ENCODE results near the gene TRIM74.
"Not testable (repeated sequence)": the region's sequence is repeated elsewhere in the genome, so short reads cannot be mapped to it uniquely, and the experiment has no call there.

The TRIM74 gene

GRCh38 chr7:72968980-72969516, at the start of gene TRIM74:
TRIM74 (minus strand) TSS chr7:72969466; CDS start chr7:72966157, 3,309 bp downstream.
- H3K4me3 ChIP-seq (ENCODE audit: low read length); DNase-seq (ENCODE audit: low read depth): not testable (repeated sequence)

DNA sequence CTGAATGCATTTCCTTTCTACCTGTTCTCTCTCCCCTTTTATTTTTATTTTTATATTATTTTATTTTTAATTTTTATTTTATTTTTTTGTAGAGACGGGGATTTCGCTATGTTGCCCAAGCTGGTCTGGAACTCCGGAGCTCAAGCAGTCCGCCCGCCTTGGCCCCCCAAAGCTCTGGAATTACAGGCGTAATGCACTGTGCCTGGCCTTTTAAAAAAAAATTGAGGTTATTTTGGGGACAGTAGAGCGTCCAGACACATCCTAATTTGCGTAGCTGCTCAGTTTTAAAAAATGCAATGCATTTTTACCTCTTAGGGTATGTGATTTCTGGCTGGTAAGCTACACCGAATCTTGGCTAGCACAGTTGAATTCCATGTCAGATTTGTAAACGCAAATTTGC, 37.2 kb upstream of the TRIM74 start:
- peak overlapping the region; percentile 37 for H3K4me3 ChIP-seq (ENCODE audit: low read length)
- DNase-seq (ENCODE audit: low read depth) = not testable (repeated sequence)

DNA sequence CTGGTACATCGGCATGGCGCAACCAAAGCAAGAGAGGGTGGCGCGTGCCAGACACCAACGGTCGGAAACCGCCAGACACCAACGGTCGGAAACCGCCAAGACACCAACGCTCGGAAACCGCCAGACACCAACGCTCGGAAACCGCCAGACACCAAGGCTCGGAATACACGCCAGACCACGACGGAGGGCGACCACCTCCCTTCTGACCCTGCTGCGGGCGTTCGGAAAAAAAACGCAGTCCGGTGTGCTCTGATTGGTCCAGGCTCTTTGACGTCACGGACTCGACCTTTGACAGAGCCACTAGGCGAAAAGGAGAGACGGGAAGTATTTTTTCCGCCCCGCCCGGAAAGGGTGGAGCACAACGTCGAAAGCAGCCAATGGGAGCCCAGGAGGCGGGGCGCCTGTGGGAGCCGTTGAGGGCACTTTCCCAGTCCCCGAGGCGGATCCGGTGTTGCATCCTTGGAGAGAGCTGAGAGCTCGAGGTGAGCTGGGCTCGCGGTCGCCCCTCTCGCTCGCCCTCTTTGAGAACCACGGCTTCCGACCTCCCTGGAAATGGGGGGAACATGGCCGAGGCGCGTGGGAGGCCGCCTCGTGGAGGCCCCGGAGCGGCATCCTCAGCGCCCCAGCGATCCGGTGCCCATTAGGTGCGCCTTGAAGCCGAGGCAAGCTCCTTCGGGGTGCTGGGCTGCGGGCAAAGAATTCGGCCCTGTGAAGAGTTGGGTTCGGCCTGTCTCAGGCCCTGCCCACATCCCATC, 36.6 kb upstream of the TRIM74 start:
- H3K4me3 ChIP-seq (ENCODE audit: low read length) = peak overlapping the region; percentile 57
- not testable (repeated sequence) for DNase-seq (ENCODE audit: low read depth)

DNA sequence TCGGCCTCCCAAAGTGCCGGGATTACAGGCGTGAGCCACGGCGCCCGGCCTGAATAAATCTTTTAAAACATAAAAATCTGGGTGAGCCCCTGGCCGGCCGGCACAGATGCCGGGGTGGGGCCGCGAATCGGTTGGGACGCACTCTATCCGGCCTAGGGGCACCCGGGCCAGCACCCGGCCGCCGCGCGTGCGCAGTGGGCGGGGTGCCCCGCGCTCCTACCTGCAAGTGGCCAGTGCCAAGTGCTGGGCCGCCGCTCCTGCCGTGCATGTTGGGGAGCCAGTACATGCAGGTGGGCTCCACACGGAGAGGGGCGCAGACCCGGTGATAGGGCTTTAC, 36.1 kb upstream of the TRIM74 start:
- peak overlapping the region; percentile 57 for H3K4me3 ChIP-seq (ENCODE audit: low read length)
- not testable (repeated sequence) for DNase-seq (ENCODE audit: low read depth)

GRCh38 chr7:72997887-72998468, 28.7 kb upstream of the TRIM74 start:
- not testable (repeated sequence) for H3K4me3 ChIP-seq (ENCODE audit: low read length); DNase-seq (ENCODE audit: low read depth)

GRCh38 chr7:72997447-72997846, 28.2 kb upstream of the TRIM74 start:
- H3K4me3 ChIP-seq (ENCODE audit: low read length); DNase-seq (ENCODE audit: low read depth): not testable (repeated sequence)

- DNase-seq (ENCODE audit: low read depth); H3K4me3 ChIP-seq (ENCODE audit: low read length): not testable (repeated sequence)
Observed at GRCh38 chr7:72995484-72995883, 26.2 kb upstream of the TRIM74 start.

DNA sequence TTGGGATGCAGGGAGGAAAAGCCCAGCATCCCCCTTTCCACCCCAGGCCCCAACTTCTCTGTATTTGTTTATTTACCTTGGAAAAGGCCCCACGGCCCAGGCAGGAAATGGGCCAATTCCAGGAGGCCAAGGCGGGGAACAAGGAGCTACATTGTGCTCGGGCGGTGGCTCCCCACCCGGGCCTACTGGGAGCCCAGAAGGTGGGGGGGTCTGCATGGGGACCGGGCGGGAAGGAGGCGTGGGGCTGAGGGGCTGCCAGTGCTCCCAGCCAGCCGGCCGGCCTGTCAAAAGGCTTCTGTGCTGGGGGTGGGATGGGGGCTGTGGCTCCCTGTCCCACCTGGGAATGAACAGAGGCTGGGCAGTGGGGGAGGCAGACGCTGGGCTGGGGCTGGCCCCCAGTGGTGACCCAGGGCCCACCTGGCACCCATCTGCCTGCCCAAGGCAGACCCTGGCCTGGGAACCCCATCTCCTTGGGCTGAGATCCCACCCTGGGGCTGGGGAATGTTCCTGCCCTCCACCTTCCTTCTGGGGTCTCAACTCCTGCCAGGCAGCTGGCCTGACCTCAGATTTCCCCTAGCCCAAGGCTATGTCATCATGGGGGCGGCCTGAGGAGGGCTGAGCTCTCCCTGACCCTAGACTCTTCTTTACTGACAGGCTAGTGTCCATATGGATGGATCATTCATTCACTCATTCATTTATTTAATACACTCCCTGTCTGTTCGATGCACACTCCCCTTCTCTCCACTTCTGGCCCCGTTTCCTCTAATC, 21.1 kb upstream of the TRIM74 start:
- not testable (repeated sequence) for DNase-seq (ENCODE audit: low read depth)

DNA sequence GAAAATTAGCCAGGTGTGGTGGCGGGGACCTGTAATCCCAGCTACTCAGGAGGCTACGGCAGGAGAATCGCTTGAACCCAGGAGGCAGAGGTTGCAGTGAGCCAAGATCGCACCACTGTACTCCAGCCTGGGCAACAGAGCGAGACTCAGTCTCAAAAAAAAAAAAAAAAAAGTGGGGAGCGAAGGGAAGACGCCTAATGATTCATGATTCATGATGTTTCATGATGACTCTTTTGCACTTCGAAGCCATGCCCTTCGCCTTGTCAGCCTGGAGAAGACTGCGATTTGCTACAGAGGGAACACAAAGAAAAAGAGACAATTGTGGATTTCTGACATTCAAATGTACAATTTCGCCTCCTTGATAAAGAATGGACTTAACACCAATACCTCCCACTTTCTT, 12.8 kb upstream of the TRIM74 start:
- H3K4me3 ChIP-seq (ENCODE audit: low read length); DNase-seq (ENCODE audit: low read depth): not testable (repeated sequence)

More for the DNA sequence above, 21.1 kb upstream of the TRIM74 start:
- not testable (repeated sequence) for H3K4me3 ChIP-seq (ENCODE audit: low read length)

DNA sequence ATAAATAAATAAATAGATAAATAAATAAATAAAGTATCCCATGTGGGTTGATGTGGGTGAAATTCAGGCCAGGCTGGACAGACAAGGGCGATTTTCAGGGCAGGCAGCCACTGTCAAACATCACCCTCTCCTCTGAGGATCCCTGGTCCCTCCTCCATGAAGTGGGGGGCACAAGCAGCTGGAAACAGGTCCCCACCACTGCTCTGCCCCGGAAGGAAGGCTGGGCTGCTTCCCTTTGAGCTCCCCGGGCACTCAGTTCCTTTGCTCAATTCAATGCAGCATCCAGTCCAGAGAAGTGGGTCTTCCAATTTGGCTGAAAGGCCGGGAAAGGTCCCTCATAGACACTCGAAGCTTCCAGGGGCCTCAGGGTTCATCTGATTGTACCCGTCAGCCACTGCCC, 11.1 kb upstream of the TRIM74 start:
- H3K4me3 ChIP-seq (ENCODE audit: low read length); DNase-seq (ENCODE audit: low read depth): not testable (repeated sequence)

DNA sequence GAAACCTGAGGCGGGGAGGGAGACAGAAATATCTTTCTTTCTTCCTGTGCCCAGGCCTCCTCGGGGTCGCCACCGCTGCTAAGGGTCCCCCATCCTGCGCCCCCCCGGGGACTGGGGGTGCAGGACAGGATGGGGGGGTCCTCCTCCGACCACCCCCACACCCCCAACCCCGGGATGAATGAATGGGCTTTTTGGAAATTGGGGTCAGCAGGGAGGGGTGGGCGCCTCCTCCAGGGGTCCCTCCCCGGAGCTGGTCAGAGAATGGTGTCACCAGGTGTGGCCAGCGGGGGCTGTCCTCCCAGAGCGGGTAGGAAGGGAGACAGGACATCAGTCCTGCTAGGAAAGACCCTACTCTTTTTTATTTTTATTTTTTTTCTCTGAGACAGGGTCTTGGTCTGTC, 7.2 kb upstream of the TRIM74 start:
- not testable (repeated sequence) for H3K4me3 ChIP-seq (ENCODE audit: low read length); DNase-seq (ENCODE audit: low read depth)

DNA sequence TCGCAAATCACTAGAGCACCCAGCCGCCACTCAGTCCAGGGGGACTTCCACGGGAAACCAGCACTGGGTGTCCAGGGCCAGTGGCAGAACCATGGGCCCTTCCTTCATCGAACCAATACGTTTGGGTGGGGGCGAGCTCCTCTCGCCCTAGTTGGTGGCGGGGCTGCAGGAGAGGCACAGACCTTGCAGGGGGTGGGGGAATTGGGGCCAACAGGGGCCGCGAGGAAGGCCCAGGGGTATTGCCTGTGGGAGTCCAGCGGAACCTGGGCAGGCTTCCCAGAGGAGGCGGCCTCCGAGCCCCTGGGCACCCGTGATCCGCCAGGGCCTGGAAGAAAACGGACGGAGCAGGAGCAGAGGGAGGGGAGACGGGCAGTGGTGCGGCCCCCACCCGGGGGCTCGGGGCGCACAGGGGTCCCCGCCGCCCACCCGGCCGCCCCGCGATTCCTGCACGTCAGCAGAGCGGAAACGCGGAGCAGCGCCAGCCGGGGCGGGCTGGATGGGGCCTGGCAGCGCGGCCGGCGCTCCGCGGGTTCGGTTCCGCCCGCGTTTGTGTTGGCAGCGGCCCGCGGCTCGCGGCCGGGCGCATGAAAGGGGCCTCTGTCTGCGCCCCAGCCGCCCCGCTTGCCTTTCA, 6.5 kb upstream of the TRIM74 start:
- DNase-seq (ENCODE audit: low read depth); H3K4me3 ChIP-seq (ENCODE audit: low read length): not testable (repeated sequence)

DNA sequence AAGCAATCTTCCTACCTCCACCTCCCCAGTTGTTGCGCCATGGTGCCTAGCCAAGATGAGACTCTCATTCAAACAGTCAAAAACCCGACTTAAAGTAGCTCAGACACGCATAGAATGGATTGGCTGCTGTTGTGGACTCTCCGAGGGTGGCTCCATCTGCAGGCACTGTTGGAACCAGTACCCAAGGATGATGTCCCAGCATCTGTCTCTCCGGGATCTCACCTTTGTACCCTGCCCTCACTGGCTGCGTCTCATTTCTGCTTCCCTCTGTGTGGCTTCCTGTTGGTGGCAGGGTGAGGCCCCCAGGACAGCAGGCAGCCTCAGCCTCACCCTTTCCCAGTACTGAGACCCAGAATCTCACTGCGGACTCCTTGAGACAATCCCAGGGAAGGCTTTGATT, 5.5 kb upstream of the TRIM74 start:
- H3K4me3 ChIP-seq (ENCODE audit: low read length); DNase-seq (ENCODE audit: low read depth): not testable (repeated sequence)

- not testable (repeated sequence) for H3K4me3 ChIP-seq (ENCODE audit: low read length); DNase-seq (ENCODE audit: low read depth)
Observed at GRCh38 chr7:72971505-72971904, 2.2 kb upstream of the TRIM74 start.

DNA sequence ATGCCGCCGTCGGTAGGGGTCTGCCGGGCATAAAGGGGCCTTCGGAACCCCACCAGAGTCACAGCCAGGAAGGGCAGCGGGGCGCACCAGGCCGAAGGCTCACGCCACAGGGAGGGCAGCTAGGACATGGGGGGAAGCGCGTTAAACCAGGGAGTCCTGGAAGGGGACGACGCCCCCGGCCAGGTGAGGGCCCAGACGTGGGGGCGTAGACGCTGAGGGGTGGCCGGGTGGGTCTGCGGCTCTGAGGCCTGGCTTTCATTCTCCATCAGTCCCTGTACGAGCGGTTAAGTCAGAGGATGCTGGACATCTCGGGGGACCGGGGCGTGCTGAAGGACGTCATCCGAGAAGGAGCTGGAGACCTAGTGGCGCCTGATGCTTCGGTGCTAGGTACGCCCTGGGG, 422 bp upstream of the TRIM74 start:
- H3K4me3 ChIP-seq (ENCODE audit: low read length); DNase-seq (ENCODE audit: low read depth): not testable (repeated sequence)

DNA sequence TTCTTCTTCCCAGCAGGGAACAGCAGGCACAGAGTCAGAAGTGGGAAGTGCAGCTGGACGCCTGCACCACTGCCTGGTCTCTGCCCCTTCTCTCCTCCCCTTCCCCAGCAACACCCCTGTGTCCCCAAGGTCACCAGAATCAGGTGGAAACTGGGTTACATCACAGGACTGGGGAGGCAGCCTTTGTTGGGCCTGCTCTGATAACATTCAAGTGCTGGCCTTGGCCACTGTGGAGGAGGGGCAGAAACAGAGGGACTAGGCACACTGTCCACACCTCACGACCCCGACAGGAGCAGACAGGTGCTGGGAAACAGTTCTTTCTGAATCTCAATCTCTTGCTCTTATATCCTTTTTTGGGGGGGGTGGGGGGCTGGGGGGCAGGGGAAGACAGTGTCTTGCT, 2.4 kb downstream of the TRIM74 start:
- not testable (repeated sequence) for DNase-seq (ENCODE audit: low read depth); H3K4me3 ChIP-seq (ENCODE audit: low read length)

DNA sequence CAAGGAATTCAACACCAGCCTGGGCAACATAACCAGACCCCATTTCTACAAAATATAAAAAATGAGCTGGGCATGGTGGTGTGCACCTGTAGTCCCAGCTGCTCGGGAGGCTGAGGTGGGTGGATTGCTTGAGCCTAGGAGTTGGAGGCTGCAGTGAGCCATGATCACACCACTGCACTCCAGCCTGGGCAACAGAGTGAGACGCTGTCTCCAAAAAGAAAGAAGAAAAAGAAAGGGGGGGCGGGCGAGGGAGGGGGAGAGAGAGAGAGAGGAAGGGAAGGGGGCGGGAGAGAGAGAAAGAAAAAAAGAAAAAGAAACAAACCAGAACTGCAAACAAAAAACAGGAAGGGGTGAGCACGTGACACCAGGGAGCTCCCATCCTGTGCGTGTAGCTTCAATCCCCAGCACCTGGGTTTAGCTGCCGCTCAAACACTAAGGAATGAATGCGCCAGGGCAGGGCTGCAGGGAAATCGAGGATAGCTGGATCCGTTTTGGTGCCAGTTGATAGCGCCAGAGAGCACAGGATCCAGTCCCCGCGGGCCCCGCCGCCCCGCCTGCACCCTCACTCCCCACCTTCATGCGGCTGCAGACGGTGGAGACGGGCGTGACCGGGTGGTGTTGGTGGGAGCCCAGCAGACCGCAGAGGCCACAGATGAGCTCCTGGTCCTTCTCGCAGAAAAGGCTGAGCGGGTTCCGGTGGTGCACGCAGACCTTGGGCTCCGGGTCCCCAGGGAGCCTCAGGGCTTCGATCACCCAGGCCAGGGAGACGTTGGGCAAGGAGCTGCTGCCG, 3.9 kb downstream of the TRIM74 start:
- H3K4me3 ChIP-seq (ENCODE audit: low read length); DNase-seq (ENCODE audit: low read depth): not testable (repeated sequence)

DNA sequence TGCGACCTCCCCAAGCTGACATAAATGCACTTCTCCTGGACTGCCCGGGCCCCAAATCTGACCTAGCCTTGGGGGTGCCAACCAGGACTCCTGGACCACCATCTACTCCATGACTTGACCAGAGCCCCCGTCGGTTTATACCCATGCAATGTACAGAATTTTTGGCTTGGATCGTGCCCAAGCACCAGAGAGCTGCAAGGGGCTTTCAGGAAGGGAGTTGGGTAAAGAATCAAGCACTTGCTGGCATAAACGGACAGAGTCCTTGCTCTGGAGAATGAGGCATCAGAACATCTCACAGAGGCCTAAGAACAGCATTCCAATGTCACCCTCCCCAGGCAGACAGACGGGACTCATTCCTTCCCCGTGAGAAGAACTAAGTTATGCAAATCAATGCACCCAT, 6.2 kb downstream of the TRIM74 start:
- not testable (repeated sequence) for H3K4me3 ChIP-seq (ENCODE audit: low read length); DNase-seq (ENCODE audit: low read depth)

DNA sequence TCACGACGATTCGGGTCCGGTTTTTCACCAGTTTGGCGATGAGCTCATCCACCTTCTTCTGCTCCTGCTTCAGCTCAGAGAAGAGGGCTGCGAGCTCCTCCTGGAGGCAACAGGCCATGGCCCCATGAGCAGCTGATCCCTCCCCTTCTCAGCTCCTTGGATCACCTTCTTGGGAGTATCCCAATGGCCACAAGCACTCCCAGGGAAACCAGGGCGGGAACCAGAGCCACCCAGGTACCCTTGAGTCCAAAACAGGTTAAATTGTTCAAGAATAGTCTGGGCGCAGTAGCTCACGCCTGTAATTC, 8.0 kb downstream of the TRIM74 start:
- DNase-seq (ENCODE audit: low read depth); H3K4me3 ChIP-seq (ENCODE audit: low read length): not testable (repeated sequence)

All from retinal pigment epithelial cell (primary cell).